SU-DHL-6 (cell line): Measurements from ENCODE around the gene GABPA.

ENCODE experiments used
- CTCF ChIP-seq: fragments of 200-600 bp; sonication (generic); IDR thresholded peaks from one replicate; pipeline ENCODE4 v1.5.1; 2017; ENCODE audit warnings: antibody characterized with exemption, mild to moderate bottlenecking, low read length, moderate library complexity; ENCODE audit not compliant: insufficient read depth, poor library complexity, severe bottlenecking
- EZH2phosphoT487 ChIP-seq: fragments of 200-600 bp; sonication (generic), shearing (Covaris generic); conservative IDR thresholded peaks from 2 replicates; pipeline ENCODE4 v1.6.1; 2018; ENCODE audit warnings: mild to moderate bottlenecking, antibody characterized with exemption, low read length, moderate library complexity, mixed read lengths

- TF ChIP-seq EZH2phosphoT487 (no peak), CTCF (no peak)
These were observed 193 bp upstream of the GABPA start for GRCh38 chr21:25734654-25734903.
